GM12864 (cell line): ENCODE data around the gene FERMT1.

Experiments
- DNase-seq: peaks from one replicate; pipeline ENCODE4 v3.0.0-alpha.2; 2011; ENCODE audit warnings: low read depth
- H3K4me3 ChIP-seq: 2 replicates; pipeline ENCODE4 v1.5.1; 2011; ENCODE audit warnings: mild to moderate bottlenecking, low read depth, low read length, control low read depth
- TF ChIP-seq, protein P1 (sequence below): IDR thresholded peaks from 2 replicates; pipeline ENCODE4 v1.5.1; 2011; ENCODE audit warnings: low read depth, mild to moderate bottlenecking, moderate library complexity, low read length, control low read depth, inconsistent platforms; ENCODE audit errors: missing control alignments

The FERMT1 gene

DNA sequence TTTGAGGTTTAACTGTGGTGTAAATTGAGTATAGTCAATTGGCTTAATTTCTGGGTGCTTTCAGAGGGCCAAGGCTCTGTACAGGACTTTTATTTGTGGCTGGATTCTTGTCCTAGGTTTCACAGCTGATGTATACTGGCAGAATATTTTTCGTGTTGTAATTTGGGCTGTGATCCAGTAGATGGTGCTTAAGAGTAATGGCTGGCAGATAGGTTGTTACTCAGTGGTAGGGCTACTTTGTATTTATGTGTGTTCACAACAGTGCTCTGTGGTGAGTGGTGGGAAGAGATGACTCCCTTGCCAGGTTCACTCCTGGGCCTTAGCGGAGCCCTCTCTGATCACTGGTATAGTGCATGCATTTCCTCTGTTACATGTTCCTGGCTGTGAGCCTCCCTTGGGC is 34.5 kb upstream of the FERMT1 start:
- no peak overlapping the region for H3K4me3 ChIP-seq
- DNase-seq, result no peak
- TF ChIP-seq, protein P1, sequence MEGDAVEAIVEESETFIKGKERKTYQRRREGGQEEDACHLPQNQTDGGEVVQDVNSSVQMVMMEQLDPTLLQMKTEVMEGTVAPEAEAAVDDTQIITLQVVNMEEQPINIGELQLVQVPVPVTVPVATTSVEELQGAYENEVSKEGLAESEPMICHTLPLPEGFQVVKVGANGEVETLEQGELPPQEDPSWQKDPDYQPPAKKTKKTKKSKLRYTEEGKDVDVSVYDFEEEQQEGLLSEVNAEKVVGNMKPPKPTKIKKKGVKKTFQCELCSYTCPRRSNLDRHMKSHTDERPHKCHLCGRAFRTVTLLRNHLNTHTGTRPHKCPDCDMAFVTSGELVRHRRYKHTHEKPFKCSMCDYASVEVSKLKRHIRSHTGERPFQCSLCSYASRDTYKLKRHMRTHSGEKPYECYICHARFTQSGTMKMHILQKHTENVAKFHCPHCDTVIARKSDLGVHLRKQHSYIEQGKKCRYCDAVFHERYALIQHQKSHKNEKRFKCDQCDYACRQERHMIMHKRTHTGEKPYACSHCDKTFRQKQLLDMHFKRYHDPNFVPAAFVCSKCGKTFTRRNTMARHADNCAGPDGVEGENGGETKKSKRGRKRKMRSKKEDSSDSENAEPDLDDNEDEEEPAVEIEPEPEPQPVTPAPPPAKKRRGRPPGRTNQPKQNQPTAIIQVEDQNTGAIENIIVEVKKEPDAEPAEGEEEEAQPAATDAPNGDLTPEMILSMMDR, result peak; percentile 61

DNA sequence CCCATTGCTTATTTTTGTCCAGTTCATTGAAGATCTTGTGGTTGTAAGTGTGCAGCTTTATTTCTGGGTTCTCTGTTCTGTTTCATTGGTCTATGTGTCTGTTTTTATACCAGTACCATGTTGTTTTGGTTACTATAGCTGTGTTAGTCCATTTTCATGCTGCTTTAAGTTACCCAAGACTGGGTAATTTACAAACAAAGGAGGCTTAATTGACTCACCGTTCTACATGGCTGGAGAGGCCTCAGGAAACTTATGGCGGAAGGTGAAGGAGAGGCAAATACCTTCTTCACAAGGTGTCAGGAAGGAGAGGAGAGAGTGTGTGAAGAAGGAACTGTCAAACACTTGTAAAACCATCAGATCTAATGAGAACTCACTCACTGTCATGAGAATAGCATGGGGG is 29.9 kb upstream of the FERMT1 start:
- DNase-seq, result no peak
- TF ChIP-seq, protein P1, result no peak
- no peak overlapping the region for H3K4me3 ChIP-seq

DNA sequence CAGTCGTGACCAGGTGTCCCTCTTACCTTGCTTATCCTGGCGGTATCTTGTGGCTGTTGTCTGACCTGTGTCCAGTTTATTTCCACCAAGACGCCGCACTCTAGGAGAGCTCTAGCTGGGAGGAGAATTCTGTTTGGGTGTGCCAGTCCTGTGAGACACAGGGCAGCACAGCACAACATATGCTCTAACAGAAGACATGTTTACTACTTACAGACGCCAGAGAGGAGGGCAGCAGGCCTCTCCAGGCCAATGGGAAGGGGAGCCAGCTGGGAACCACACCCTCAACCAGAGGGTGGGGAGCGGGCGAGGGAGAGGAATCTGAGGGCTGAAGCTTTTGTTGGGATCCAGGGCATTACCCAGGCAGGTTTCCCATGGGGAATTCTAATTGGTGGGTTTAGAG is 25.2 kb upstream of the FERMT1 start:
- H3K4me3 ChIP-seq, result no peak overlapping the region
- no peak for DNase-seq
- TF ChIP-seq, protein P1, result no peak

DNA sequence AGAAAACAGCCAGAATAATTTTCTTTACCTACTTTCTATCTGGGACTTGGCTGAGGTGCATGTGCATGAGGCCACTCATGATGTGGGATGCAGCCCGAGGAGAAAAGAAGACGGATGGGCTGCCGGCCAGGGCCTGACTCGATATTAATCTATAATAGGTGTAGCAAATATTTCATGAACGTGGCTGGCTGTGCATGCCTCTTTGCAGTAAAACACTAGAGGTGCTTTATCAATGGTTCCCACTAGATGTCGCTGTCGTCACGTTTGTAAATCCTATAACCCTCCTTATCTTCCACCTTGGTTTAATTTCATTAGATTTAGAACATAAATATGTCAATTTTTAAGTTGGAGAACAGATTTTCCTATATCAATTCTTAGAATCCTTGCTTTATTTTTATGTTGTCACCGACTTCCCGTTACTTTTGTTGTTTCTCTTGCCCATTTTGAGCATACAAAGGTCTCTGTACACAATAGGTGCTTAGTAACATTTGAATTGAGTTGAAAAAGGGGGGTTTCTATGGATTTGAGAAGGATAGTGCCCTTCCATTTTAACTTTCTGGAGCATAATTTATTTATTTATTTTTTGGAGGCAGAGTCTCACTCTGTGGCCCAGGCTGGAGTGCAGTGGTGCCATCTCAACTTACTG is 19.6 kb upstream of the FERMT1 start:
- TF ChIP-seq, protein P1, result peak; percentile 80
- peak; percentile 10 for DNase-seq

DNA sequence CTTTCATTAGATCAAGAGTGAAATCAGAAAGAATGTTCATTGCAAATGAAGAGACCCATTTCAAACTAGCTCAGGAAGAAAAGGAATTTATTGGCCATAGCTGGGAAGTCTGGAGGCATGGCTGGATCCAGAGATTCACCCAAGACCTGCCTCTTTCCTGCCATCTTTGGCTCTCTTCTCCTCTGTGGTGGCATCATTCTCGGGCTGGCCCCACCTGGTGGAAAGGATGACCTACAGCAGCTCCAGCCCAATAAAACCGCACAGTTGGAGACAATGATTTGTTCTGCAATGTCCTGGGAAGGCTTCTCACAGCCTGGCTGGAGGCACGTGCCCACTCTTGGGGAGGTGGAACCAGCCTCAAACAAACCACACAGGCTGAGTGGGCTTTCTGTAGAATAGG is 18.1 kb upstream of the FERMT1 start:
- DNase-seq, result no peak
- TF ChIP-seq, protein P1, result peak; percentile 16
- no peak overlapping the region for H3K4me3 ChIP-seq

More for the DNA sequence above, 19.6 kb upstream of the FERMT1 start:
- no peak overlapping the region for H3K4me3 ChIP-seq

DNA sequence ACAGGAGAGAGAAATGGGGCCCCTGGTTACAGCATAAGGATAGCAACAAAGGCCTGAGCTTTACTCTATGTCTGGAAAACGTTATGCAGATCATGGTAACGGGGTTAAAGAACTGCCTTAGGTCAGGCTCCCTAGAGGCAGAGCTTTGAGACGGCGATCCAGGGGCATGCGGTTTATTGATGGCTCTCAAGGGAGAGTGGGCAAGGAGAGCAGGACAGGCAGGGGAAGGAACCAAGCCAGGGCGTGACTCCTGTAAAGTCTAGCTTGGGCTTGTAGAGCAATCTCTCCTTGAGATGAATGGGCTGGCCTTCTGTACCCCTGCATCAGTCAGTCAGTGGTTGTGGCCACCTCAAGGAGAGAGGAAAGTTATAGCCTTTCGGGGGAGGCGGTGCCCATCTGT is 12.5 kb upstream of the FERMT1 start:
- H3K4me3 ChIP-seq, result no peak overlapping the region
- no peak for DNase-seq
- TF ChIP-seq, protein P1, result no peak

DNA sequence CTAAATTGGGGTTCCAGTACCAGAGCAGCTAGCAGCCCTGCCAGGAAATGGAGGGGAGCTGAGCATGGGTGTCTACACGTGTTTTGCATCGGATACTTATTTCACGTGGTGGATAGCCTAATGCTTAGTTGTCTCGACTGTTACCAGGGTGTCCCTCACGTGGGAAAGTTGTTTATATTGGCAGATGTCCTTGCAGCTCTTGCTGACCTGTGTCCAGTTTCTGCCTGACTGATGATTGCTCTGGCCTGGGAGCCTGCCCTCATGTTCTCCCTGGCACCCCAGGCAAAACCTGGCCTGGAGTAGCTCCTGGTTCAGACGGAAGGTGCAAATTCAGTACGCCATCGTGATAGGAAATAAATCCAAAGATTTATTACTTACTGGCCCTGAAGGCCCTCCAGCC is 11.8 kb upstream of the FERMT1 start:
- H3K4me3 ChIP-seq, result no peak overlapping the region
- TF ChIP-seq, protein P1, result no peak
- DNase-seq, result no peak
